Measurements from ENCODE around the gene CPEB4.

CPEB4 gene

DNA sequence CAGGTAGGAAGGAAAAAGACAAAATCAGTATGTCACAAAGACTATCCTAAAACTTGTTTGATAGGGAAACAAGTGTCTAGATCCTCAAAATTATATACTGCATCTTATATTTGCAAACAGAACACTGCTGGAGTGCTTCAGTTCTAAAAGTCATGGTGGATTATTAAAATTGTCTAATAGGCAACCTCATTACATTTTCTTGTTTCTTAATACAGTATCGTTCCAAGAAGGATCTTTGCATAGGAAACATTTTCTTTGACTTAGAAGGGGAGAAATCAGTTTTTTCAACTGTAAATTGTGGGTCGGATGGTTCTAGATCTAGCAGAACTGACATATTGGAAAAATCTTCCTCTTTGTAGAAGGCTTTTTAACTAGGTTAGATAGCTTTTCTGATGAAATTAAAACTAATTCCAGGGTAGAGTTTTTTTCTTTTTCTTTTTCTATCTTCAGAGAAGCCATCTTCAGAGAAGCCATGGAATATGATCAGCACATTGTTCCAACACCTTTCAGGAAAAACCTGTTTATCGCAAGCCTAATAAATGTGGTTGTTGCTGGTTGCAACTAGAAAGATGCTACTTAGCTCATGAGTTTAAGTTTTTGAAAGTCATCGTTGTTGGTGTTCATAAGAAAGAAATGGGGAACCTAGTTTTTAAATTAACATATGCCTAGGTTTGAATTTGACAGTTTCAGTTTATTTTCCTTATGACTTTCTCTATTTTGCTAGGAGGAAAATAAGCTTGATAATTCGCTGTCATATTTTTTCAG is 7.4 kb downstream of the CPEB4 start:
- TF ChIP-seq TAF1 (IDR thresholded peaks at IDR 0.05; ENCODE audit: borderline replicate concordance, insufficient read depth, low read length): no peak
- no peak for TF ChIP-seq FOXP2 (optimal IDR thresholded peaks at IDR 0.05; ENCODE audit: borderline replicate concordance, extremely low read depth, extremely low read length, insufficient read depth)
- TF ChIP-seq SIN3A (IDR thresholded peaks at IDR 0.05; ENCODE audit: borderline replicate concordance, insufficient read depth, low read length): no peak
- TF ChIP-seq POLR2AphosphoS5 (IDR thresholded peaks at IDR 0.05; ENCODE audit: low read depth, low read length): no peak
- TF ChIP-seq, protein P1, sequence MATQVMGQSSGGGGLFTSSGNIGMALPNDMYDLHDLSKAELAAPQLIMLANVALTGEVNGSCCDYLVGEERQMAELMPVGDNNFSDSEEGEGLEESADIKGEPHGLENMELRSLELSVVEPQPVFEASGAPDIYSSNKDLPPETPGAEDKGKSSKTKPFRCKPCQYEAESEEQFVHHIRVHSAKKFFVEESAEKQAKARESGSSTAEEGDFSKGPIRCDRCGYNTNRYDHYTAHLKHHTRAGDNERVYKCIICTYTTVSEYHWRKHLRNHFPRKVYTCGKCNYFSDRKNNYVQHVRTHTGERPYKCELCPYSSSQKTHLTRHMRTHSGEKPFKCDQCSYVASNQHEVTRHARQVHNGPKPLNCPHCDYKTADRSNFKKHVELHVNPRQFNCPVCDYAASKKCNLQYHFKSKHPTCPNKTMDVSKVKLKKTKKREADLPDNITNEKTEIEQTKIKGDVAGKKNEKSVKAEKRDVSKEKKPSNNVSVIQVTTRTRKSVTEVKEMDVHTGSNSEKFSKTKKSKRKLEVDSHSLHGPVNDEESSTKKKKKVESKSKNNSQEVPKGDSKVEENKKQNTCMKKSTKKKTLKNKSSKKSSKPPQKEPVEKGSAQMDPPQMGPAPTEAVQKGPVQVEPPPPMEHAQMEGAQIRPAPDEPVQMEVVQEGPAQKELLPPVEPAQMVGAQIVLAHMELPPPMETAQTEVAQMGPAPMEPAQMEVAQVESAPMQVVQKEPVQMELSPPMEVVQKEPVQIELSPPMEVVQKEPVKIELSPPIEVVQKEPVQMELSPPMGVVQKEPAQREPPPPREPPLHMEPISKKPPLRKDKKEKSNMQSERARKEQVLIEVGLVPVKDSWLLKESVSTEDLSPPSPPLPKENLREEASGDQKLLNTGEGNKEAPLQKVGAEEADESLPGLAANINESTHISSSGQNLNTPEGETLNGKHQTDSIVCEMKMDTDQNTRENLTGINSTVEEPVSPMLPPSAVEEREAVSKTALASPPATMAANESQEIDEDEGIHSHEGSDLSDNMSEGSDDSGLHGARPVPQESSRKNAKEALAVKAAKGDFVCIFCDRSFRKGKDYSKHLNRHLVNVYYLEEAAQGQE (IDR thresholded peaks at IDR 0.05; ENCODE audit: insufficient read depth in 1 of 2, low read depth in 2 of 2, low read length in 2 of 2): no peak

DNA sequence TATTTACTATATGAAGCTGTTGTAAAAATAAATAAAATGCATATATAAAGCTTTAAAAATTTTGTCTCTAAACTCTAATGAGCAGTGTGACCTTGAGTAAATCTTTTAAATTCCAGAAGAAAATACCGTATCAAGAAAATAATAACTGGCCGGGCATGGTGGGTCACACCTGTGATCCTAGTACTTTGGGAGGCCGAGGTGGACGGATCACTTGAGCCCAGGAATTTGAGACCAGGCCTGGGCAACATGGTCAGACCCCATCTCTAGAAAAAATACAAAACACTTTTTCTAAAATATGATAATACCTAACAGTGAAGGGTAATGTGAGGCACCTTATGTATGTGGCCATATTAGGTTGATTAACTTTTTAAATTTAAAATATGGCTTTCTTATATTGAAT is 8.5 kb downstream of the CPEB4 start:
- TF ChIP-seq SIN3A (IDR thresholded peaks at IDR 0.05; ENCODE audit: borderline replicate concordance, insufficient read depth, low read length): no peak
- no peak for TF ChIP-seq POLR2AphosphoS5 (IDR thresholded peaks at IDR 0.05; ENCODE audit: low read depth, low read length)
- TF ChIP-seq, protein P1 (IDR thresholded peaks at IDR 0.05; ENCODE audit: insufficient read depth in 1 of 2, low read depth in 2 of 2, low read length in 2 of 2): no peak
- no peak for TF ChIP-seq TAF1 (IDR thresholded peaks at IDR 0.05; ENCODE audit: borderline replicate concordance, insufficient read depth, low read length)
- no peak for TF ChIP-seq FOXP2 (optimal IDR thresholded peaks at IDR 0.05; ENCODE audit: borderline replicate concordance, extremely low read depth, extremely low read length, insufficient read depth)

DNA sequence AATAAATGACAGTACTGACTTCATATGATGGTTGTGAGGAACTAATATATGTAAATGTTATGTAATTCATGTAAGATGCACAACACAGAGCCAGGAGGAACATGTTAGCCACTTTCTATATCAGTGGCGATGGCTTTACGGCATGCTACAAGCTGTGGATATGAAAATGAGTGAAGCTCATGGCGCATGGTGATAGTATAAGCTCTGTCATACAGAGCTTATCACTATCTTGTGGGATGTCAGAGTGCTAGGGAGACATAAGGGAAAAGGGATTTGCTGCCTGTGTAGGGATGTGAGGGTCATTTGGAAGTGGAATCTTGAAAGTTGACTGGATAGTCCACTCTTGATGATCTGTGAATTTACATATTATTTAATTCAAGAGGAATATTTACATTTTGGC is 13.6 kb downstream of the CPEB4 start:
- no peak for TF ChIP-seq FOXP2 (optimal IDR thresholded peaks at IDR 0.05; ENCODE audit: borderline replicate concordance, extremely low read depth, extremely low read length, insufficient read depth)
- TF ChIP-seq, protein P1 (IDR thresholded peaks at IDR 0.05; ENCODE audit: insufficient read depth in 1 of 2, low read depth in 2 of 2, low read length in 2 of 2): no peak
- no peak for TF ChIP-seq TAF1 (IDR thresholded peaks at IDR 0.05; ENCODE audit: borderline replicate concordance, insufficient read depth, low read length)
- TF ChIP-seq POLR2AphosphoS5 (IDR thresholded peaks at IDR 0.05; ENCODE audit: low read depth, low read length): no peak
- no peak for TF ChIP-seq SIN3A (IDR thresholded peaks at IDR 0.05; ENCODE audit: borderline replicate concordance, insufficient read depth, low read length)

DNA sequence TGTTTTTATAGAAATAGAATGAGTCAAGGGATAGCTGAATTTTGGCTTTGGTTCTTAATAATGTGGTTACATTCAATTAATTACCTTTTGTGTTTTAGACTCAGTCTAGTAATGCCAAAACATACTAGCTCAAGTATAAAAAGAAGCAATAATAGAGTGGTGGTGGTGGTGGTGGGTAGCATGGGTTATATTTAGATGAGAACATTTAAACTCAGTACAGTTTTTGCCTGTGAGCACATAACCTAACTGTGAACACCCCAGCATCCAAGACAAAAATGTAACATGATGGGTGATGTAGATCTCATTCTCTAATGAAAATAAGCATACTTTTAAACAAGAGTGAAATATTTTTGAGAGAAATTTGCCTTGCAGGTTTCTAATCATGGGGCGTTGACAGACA is 14.2 kb downstream of the CPEB4 start:
- TF ChIP-seq FOXP2 (optimal IDR thresholded peaks at IDR 0.05; ENCODE audit: borderline replicate concordance, extremely low read depth, extremely low read length, insufficient read depth) (no peak), TAF1 (IDR thresholded peaks at IDR 0.05; ENCODE audit: borderline replicate concordance, insufficient read depth, low read length) (no peak), POLR2AphosphoS5 (IDR thresholded peaks at IDR 0.05; ENCODE audit: low read depth, low read length) (no peak), SIN3A (IDR thresholded peaks at IDR 0.05; ENCODE audit: borderline replicate concordance, insufficient read depth, low read length) (no peak)
- TF ChIP-seq, protein P1 (IDR thresholded peaks at IDR 0.05; ENCODE audit: insufficient read depth in 1 of 2, low read depth in 2 of 2, low read length in 2 of 2): no peak

Data from PFSK-1 (cell line).